ENCODE data around the gene BAIAP3.

Gene BAIAP3

DNA sequence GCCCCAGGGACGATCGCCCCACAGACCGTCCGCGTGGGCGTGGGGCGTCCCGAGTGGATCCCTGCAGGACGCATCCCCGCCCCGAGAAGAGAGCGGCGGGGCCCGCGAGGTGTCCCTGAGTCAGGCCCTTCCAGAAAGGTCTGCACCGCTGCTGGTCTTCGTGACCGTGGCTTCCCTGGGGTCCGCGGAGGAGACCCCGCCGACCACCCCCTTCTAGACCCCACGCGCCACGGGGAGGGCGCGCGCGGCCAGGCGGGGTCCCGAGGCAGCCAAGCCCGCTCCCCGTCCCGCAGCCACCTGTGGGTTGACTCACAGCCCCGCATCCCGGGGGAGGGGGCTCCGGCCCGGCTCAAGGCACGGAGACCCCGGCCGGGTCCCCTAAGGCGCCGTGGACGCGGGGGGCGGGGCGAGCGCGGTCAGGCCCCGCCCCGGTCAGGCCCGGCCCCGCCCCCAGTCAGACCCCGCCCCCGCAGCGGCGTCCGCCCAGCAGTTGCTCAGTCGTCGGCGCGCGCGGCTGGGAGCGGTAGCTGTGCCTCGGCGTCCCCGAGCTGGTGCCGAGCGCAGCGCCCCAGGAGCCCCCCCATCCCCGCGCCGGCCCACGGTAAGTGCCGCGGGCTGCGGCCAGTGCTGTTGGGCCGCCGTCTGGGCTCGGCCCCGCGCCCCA, at the start of gene BAIAP3:
Gene BAIAP3, plus strand, starts transcription at position 497 of the 664 bp plus-strand sequence. CDS start 4,905 bp downstream, outside the sequence.
- H3K9me3 ChIP-seq (ENCODE audit: control insufficient read depth, low read length) = peaks cover 4% of the 10 kb centered on the region
- H3K4me1 ChIP-seq (ENCODE audit: control insufficient read depth, insufficient read depth, low read length) = no peaks in the 10 kb centered on the region
- H3K27me3 ChIP-seq (replicated peaks; ENCODE audit: control insufficient read depth, insufficient read depth, low read length) = peaks cover 29% of the 10 kb centered on the region
- no peak within 1 kb of the TSS for H3K4me3 ChIP-seq (ENCODE audit: low read length)
- H3K9ac ChIP-seq (ENCODE audit: low read length) = no peak within 1 kb of the TSS
- H3K36me3 ChIP-seq (ENCODE audit: control insufficient read depth, insufficient read depth, low read length, severe bottlenecking) = no peaks in the 10 kb centered on the region
- peak; percentile 74 for DNase-seq (ENCODE audit: low read depth)

- DNase-seq (ENCODE audit: low read depth) = no peak
- Histone ChIP-seq H3K9ac (ENCODE audit: low read length) (no peak overlapping the region), H3K4me1 (ENCODE audit: control insufficient read depth, insufficient read depth, low read length) (peaks cover 2% of the 10 kb centered on the region), H3K27me3 (replicated peaks; ENCODE audit: control insufficient read depth, insufficient read depth, low read length) (peaks cover 72% of the 10 kb centered on the region), H3K36me3 (ENCODE audit: control insufficient read depth, insufficient read depth, low read length, severe bottlenecking) (no peaks in the 10 kb centered on the region), H3K4me3 (ENCODE audit: low read length) (no peak overlapping the region), H3K9me3 (ENCODE audit: control insufficient read depth, low read length) (no peaks in the 10 kb centered on the region)
Measured at GRCh38 chr16:1283996-1284616, 49.3 kb upstream of the BAIAP3 start.

DNA sequence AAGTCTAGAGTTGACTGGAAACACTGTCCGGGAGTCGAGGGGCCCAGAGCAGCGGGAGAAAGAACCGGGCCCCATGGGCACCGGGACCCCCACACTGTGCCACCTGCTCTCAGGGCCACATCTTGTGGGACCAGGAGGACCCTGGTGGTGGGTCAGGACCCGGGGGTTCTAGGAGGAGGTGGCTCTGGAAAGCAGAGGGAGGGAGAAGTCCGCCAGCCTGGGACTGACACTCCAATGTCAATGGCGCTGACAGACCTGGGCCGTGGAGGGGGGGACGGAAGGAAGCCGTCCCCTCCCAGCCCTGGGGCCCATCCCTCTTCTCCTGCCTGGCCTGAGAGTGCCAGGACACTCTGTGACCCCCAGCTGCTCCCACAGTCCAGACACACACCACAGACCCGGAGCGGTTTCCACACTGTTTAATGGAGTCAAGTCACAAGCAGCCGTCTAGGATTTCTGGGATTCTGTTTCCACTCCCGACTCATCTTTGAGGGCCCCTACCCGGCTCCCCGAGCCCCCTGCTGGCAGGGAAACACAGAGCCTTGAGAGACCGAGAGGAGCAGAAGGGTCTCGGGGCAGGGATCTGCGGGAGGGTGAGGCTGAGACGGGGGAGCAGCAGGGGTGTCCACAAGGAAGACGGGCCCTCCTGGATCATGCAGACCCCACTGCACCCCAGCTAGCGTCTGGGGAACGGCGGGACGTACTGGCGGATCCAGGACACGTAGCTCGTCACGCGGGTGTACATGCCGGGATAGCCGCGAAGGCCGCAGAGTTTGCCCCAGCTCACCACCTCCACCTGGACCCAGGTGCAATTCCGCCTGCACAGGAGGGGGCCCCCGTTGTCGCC, 47.6 kb upstream of the BAIAP3 start:
- no peaks in the 10 kb centered on the region for H3K36me3 ChIP-seq (ENCODE audit: control insufficient read depth, insufficient read depth, low read length, severe bottlenecking)
- no peak overlapping the region for H3K9ac ChIP-seq (ENCODE audit: low read length)
- no peak overlapping the region for H3K4me3 ChIP-seq (ENCODE audit: low read length)
- peaks cover 8% of the 10 kb centered on the region for H3K4me1 ChIP-seq (ENCODE audit: control insufficient read depth, insufficient read depth, low read length)
- DNase-seq (ENCODE audit: low read depth) = no peak
- peaks cover 72% of the 10 kb centered on the region for H3K27me3 ChIP-seq (replicated peaks; ENCODE audit: control insufficient read depth, insufficient read depth, low read length)
- H3K9me3 ChIP-seq (ENCODE audit: control insufficient read depth, low read length) = no peaks in the 10 kb centered on the region

DNA sequence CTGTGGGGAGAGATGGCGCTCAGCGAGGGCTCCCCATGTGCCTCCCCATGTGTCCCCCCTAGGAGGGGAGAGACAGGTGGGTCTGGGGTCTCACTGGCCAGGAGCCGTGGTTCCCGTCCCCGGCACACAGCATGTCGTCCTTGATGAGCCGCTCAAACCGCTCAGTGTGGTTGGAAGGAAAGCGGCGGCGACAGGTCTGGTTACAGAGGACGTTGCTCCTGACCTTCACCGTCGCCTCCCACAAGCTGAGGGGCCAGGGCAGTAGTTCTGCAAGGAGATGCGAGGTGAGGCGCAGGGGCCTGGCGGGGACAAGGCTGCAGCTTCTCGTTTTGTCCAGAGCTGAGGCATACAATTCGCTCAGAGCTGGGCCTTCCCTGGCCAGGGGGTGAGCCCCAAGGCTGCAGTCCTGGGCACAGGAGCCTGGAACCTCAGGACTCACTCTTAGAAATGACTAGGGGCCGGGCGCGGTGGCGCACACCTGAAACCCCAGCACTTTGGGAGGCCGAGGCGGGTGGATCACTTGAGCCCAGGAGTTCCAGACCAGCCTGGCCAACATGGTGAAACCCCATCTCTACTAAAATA, 46.8 kb upstream of the BAIAP3 start:
- no peak overlapping the region for H3K9ac ChIP-seq (ENCODE audit: low read length)
- no peak overlapping the region for H3K4me3 ChIP-seq (ENCODE audit: low read length)
- DNase-seq (ENCODE audit: low read depth) = no peak
- peaks cover 8% of the 10 kb centered on the region for H3K4me1 ChIP-seq (ENCODE audit: control insufficient read depth, insufficient read depth, low read length)
- no peaks in the 10 kb centered on the region for H3K36me3 ChIP-seq (ENCODE audit: control insufficient read depth, insufficient read depth, low read length, severe bottlenecking)
- H3K27me3 ChIP-seq (replicated peaks; ENCODE audit: control insufficient read depth, insufficient read depth, low read length) = peaks cover 73% of the 10 kb centered on the region
- H3K9me3 ChIP-seq (ENCODE audit: control insufficient read depth, low read length) = no peaks in the 10 kb centered on the region

DNA sequence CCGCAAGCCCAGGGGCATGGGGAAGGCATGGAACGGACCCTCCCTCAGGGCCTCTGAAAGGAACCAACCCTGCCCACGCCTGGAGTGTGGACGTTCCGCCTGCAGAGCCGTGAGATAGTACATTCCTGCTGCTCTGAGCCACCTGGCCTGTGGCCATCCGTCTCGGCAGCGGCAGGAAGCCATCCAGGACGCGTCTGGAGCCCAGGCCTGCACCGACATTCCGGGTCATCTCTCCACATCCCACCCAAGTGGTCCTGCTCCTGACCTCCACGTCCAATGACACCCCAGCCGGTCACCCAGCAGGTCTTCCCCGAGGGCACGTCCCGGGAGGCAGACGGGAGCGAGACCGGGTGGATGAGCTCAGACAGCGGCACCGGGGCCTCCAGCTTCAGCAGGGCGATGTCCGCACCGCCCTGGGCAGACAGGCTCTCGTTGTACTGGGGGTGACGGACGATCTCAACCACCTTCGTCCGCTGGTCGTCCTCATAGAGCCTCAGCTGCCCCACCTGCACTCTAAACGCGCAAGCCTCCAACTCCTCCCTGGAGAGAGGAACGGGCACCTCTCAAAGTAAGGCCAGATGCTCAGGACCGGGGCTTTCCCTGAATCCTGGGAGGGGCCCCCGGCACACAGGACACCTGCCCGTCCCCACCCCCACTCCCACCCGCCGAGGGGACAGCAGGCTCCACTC, 45.3 kb upstream of the BAIAP3 start:
- Histone ChIP-seq H3K9ac (ENCODE audit: low read length) (no peak overlapping the region), H3K27me3 (replicated peaks; ENCODE audit: control insufficient read depth, insufficient read depth, low read length) (peaks cover 71% of the 10 kb centered on the region), H3K9me3 (ENCODE audit: control insufficient read depth, low read length) (no peaks in the 10 kb centered on the region), H3K4me3 (ENCODE audit: low read length) (no peak overlapping the region), H3K4me1 (ENCODE audit: control insufficient read depth, insufficient read depth, low read length) (peaks cover 8% of the 10 kb centered on the region), H3K36me3 (ENCODE audit: control insufficient read depth, insufficient read depth, low read length, severe bottlenecking) (no peaks in the 10 kb centered on the region)
- DNase-seq (ENCODE audit: low read depth) = no peak

DNA sequence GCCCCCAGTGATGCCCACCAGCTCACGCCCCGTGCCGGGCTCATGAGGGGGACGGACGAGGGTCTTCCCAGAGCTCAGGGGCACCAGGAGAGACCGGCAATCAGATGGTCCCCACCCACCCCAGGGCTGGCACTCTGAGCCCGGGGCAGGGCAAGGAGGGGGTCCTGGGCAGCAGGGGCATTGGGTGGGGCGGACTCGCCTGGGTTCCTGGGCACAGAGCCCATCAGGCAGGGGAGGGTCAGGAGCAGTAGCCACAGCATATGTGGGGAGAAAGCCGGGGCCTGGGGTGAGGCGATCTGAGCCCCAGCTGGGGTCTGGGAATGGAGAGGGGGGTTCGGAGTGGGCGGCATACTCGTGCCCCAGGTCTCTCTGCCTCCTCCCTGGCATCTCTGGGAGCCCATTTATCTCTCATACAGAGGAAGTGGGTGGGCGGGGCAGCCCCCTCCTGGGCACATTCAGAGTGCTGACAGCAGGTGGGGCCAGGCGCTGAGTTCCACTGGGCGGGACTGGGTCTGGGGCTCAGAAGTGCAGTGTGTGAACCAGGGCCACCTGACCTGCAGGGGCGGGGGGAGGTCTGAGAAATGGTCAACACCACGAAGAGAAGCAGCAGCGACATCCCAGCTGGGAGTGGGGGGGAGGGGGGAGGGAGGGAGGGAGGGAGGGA, 44.5 kb upstream of the BAIAP3 start:
- Histone ChIP-seq H3K27me3 (replicated peaks; ENCODE audit: control insufficient read depth, insufficient read depth, low read length) (peaks cover 67% of the 10 kb centered on the region), H3K4me1 (ENCODE audit: control insufficient read depth, insufficient read depth, low read length) (peaks cover 8% of the 10 kb centered on the region), H3K4me3 (ENCODE audit: low read length) (no peak overlapping the region), H3K9ac (ENCODE audit: low read length) (no peak overlapping the region), H3K9me3 (ENCODE audit: control insufficient read depth, low read length) (no peaks in the 10 kb centered on the region), H3K36me3 (ENCODE audit: control insufficient read depth, insufficient read depth, low read length, severe bottlenecking) (no peaks in the 10 kb centered on the region)
- no peak for DNase-seq (ENCODE audit: low read depth)

DNA sequence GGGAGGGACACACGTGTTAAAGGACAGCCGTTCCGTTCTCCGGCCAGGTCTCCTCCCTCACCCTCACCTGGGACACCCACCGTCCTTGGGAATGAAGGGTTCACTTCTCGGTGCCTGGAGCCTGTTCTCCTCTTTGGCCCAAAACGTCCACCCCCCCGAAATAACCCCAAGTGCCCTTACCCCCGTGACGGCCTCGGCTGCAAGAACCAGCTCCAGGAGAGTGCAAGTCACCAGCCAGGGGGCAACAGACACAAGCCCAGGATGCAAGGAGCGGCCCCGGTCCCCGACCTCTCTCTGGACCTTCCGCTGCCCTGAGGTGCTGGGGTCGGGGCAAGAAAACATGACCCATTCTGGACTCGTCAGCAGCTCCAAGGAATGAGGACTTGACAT, 44.0 kb upstream of the BAIAP3 start:
- DNase-seq (ENCODE audit: low read depth) = no peak
- Histone ChIP-seq H3K27me3 (replicated peaks; ENCODE audit: control insufficient read depth, insufficient read depth, low read length) (peaks cover 62% of the 10 kb centered on the region), H3K9ac (ENCODE audit: low read length) (no peak overlapping the region), H3K4me1 (ENCODE audit: control insufficient read depth, insufficient read depth, low read length) (peaks cover 8% of the 10 kb centered on the region), H3K36me3 (ENCODE audit: control insufficient read depth, insufficient read depth, low read length, severe bottlenecking) (no peaks in the 10 kb centered on the region), H3K9me3 (ENCODE audit: control insufficient read depth, low read length) (no peaks in the 10 kb centered on the region), H3K4me3 (ENCODE audit: low read length) (no peak overlapping the region)

DNA sequence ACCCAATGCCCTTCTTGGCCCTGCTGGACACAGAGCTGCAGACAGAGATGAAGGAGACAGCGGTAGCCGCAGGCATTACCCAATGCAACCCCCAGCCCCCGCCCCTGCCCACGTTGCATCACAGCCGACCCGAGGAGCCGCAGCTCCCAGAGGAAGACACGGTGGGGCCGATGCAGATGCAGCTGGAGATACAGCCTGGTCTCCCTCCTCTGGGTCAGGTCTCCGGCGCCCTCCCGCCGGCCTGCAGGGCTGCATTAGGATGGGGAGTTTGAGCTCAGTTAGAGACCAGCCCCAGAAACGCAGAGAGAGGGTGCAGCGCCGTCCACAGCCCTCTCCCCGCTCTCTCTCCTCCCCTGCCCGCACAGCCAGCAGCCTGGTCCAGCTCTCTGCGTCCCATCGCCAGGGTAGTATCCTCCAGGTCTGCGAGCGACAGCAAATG, 43.4 kb upstream of the BAIAP3 start:
- Histone ChIP-seq H3K4me3 (ENCODE audit: low read length) (no peak overlapping the region), H3K27me3 (replicated peaks; ENCODE audit: control insufficient read depth, insufficient read depth, low read length) (peaks cover 61% of the 10 kb centered on the region)
- DNase-seq (ENCODE audit: low read depth) = peak; percentile 47

DNA sequence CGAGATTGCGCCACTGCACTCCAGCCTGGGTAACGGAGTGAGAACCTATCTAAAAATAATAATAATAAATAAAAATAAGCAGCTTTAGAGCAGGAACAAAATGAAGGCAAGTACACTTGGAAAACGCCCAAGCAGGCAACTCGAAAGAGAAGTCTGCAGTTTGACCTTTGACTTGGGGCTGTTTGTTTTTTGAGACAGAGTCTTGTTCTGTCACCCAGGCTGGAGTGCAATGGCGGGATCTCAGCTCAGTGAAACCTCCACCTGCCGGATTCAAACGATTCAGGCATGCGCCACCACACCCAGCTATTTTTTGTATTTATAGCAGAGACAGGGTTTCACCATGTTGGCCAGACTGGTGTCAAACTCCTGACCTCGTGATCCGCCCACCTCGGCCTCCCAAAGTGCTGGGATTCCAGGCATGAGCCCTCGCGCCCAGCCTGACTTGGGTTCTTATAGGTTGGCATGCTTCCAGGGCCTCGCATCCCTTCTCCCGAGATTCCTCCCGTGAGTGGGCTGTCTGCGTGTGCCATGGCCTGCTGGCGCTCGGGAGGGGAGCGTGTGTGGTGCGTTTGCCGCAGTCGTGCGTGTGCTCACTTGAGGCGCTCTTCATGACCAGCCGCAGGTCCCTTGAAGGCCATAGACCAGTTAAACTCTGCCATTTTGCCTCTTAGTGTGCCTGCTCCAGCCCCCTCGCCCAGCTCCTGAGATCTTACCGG, 42.4 kb upstream of the BAIAP3 start:
- no peaks in the 10 kb centered on the region for H3K36me3 ChIP-seq (ENCODE audit: control insufficient read depth, insufficient read depth, low read length, severe bottlenecking)
- H3K9ac ChIP-seq (ENCODE audit: low read length) = no peak overlapping the region
- peaks cover 8% of the 10 kb centered on the region for H3K4me1 ChIP-seq (ENCODE audit: control insufficient read depth, insufficient read depth, low read length)
- no peak overlapping the region for H3K4me3 ChIP-seq (ENCODE audit: low read length)
- DNase-seq (ENCODE audit: low read depth) = no peak
- H3K27me3 ChIP-seq (replicated peaks; ENCODE audit: control insufficient read depth, insufficient read depth, low read length) = peaks cover 54% of the 10 kb centered on the region
- H3K9me3 ChIP-seq (ENCODE audit: control insufficient read depth, low read length) = no peaks in the 10 kb centered on the region

More for the DNA sequence above, 43.4 kb upstream of the BAIAP3 start:
- H3K9ac ChIP-seq (ENCODE audit: low read length) = no peak overlapping the region
- no peaks in the 10 kb centered on the region for H3K9me3 ChIP-seq (ENCODE audit: control insufficient read depth, low read length)
- no peaks in the 10 kb centered on the region for H3K36me3 ChIP-seq (ENCODE audit: control insufficient read depth, insufficient read depth, low read length, severe bottlenecking)
- H3K4me1 ChIP-seq (ENCODE audit: control insufficient read depth, insufficient read depth, low read length) = peaks cover 8% of the 10 kb centered on the region

GRCh38 chr16:1291576-1291974, 41.9 kb upstream of the BAIAP3 start:
- H3K27me3 ChIP-seq (replicated peaks; ENCODE audit: control insufficient read depth, insufficient read depth, low read length) = peaks cover 49% of the 10 kb centered on the region
- H3K4me3 ChIP-seq (ENCODE audit: low read length) = no peak overlapping the region
- peaks cover 8% of the 10 kb centered on the region for H3K4me1 ChIP-seq (ENCODE audit: control insufficient read depth, insufficient read depth, low read length)
- H3K9me3 ChIP-seq (ENCODE audit: control insufficient read depth, low read length) = no peaks in the 10 kb centered on the region
- DNase-seq (ENCODE audit: low read depth) = no peak
- H3K36me3 ChIP-seq (ENCODE audit: control insufficient read depth, insufficient read depth, low read length, severe bottlenecking) = no peaks in the 10 kb centered on the region
- H3K9ac ChIP-seq (ENCODE audit: low read length) = no peak overlapping the region

All from adipocyte (in vitro differentiated cells).